BJ (cell line): ENCODE results near the gene WDR77. TPM values are rescaled to one million over a fixed set of nuclear protein-coding genes. Genes with fewer than 3 reads are reported as not detected.

ENCODE experiments used
- CTCF ChIA-PET: fragments of 350-600 bp; formaldehyde crosslinking; extraction: SDS; loops from one replicate; lab custom pipeline; 2021; ENCODE audit warnings: antibody characterized with exemption, inconsistent platforms; lab: Yijun Ruan, JAX
- POLR2A ChIA-PET: fragments of 300-600 bp; sonication (Branson Sonifier 250); formaldehyde crosslinking; extraction: SDS; loops from one replicate; lab custom pipeline; 2021; ENCODE audit warnings: antibody characterized with exemption; lab: Charles Lee
- DNase-seq: peaks from one replicate; pipeline ENCODE4 v3.0.0-alpha.2; 2011; ENCODE audit warnings: low read depth
- H3K27me3 ChIP-seq: 2 replicates; pipeline ENCODE4 v1.6.0; 2011; ENCODE audit warnings: low read length; ENCODE audit not compliant: control insufficient read depth, insufficient read depth
- H3K36me3 ChIP-seq: 2 replicates; pipeline ENCODE4 v1.5.1; 2011; ENCODE audit warnings: low read length; ENCODE audit not compliant: control insufficient read depth, insufficient read depth
- H3K4me3 ChIP-seq: 2 replicates; pipeline ENCODE4 v1.5.1; 2011; ENCODE audit warnings: low read depth, mild to moderate bottlenecking, control low read depth, low read length
- CTCF ChIP-seq: IDR thresholded peaks from 2 replicates; pipeline ENCODE4 v1.5.1; 2011; ENCODE audit warnings: low read depth, mild to moderate bottlenecking, control low read depth, inconsistent platforms, low read length, moderate library complexity; ENCODE audit not compliant: insufficient read depth
- polyA plus RNA-seq: library from polyadenylated mRNA; depleted of rRNA; stranded (reverse); fragments of >200 nt; gene quantifications from 2 replicates; pipeline ENCODE4 v1.2.3, GENCODE V29; 2011

The WDR77 gene
- polyA plus RNA-seq, 1 experiment = 104 TPM

DNA sequence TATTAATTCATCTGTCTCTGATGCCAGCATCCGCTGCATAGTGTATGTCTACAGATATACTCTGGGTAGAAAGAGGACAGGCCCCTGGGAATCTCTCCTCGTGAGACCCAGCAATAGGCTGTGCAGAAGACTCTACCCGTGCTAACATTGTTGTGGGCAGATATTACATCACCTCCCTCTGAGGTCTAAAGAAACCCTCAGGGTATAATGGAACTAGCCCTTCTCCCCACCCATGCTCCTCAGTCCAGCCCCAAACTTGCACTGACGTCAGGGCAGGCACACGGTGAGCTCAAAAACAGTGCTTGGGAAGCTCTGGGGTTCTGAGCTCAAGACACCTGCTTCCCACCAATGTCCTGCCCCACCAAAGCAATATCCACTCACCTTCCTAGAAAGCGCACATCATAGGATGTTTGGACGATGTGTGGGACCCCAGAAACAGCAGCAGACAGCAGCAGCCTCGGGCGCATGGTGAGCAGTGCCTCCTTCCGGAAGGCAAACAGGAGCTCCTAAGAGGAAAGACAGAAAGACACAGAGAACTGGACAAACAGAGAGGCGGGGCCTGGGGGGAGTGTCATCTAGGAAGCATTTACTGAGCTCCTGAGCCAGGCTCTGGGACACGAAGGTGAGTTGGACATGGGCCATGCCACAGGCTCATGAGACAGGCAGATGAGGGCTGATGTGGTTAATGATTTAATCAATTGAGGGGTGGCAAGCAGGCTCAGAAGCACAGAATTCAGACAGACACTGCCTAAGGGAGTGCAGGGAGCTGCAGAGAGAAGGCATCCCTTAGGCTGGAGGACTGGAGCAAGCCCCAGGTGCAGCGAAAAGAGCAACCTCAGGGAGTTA, 26.3 kb downstream of the WDR77 start:
- H3K27me3 ChIP-seq = no peaks in the 10 kb centered on the region
- no peak for TF ChIP-seq CTCF
- DNase-seq = no peak
- CTCF ChIA-PET = interaction anchor here (1.4 kb wide), 1 partner anchor 10 kb away, joined by 3 read pairs; no protein-coding TSS in a partner anchor
- no peak overlapping the region for H3K4me3 ChIP-seq
- POLR2A ChIA-PET = no interaction called here
- H3K36me3 ChIP-seq = no peaks in the 10 kb centered on the region

GRCh38 chr1:111420377-111420776, 28.7 kb downstream of the WDR77 start:
- CTCF ChIA-PET = no interaction called here
- TF ChIP-seq CTCF = no peak
- H3K27me3 ChIP-seq = no peaks in the 10 kb centered on the region
- H3K36me3 ChIP-seq = no peaks in the 10 kb centered on the region
- DNase-seq = no peak
- H3K4me3 ChIP-seq = no peak overlapping the region
- POLR2A ChIA-PET = no interaction called here

- no peak overlapping the region for H3K4me3 ChIP-seq
- H3K27me3 ChIP-seq = no peaks in the 10 kb centered on the region
- ChIA-PET POLR2A (no interaction called here), CTCF (interaction anchor here (1.5 to 1.8 kb wide), 3 partner anchors 9 to 389 kb away, joined by 3 to 7 read pairs (median 4); partner anchors contain the start of gene OVGP1)
- H3K36me3 ChIP-seq = no peaks in the 10 kb centered on the region
- DNase-seq = no peak
- TF ChIP-seq CTCF = no peak
Measured at GRCh38 chr1:111419037-111419436, 30.0 kb downstream of the WDR77 start.

GRCh38 chr1:111417755-111418154, 31.3 kb downstream of the WDR77 start:
- Histone ChIP-seq H3K4me3 (no peak overlapping the region), H3K27me3 (no peaks in the 10 kb centered on the region), H3K36me3 (no peaks in the 10 kb centered on the region)
- ChIA-PET POLR2A (no interaction called here), CTCF (interaction anchor here (1.2 to 3.6 kb wide), 3 partner anchors 17 to 387 kb away, joined by 3 to 15 read pairs (median 4); no protein-coding TSS in a partner anchor)
- DNase-seq = no peak
- no peak for TF ChIP-seq CTCF

DNA sequence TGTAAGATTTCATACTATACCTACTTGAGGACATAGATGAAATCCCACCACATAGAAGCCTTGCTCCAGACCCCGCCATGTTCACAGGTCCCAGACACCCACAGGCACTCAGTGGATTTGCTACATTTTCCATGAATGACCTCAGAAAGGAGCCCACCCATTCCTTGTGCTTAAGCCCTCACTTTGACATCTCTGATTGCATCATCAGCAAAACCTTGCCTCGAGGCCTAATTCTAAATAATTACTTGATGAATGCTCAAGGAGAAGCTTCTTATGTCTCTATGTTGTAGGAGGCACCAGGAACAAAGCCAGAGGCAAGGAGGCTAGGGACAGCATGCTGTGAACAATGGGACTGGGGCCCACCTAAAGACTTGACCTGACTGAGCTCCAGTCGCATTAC, 33.6 kb downstream of the WDR77 start:
- Histone ChIP-seq H3K36me3 (no peaks in the 10 kb centered on the region), H3K4me3 (no peak overlapping the region), H3K27me3 (no peaks in the 10 kb centered on the region)
- ChIA-PET POLR2A (no interaction called here), CTCF (interaction anchor here (0.7 to 3.6 kb wide), 3 partner anchors 10 to 193 kb away, joined by 3 to 15 read pairs (median 4); no protein-coding TSS in a partner anchor)
- no peak for DNase-seq
- no peak for TF ChIP-seq CTCF
